ENCODE measurements around the gene SUSD2. TPM values are rescaled to one million over a fixed set of nuclear protein-coding genes. Genes with fewer than 3 reads are reported as not detected.

SUSD2 gene
- total and polyA plus RNA-seq, 2 donors (not counting 1 experiment from before 2014, with no cell fraction given): 10.6 to 11.9 TPM

DNA sequence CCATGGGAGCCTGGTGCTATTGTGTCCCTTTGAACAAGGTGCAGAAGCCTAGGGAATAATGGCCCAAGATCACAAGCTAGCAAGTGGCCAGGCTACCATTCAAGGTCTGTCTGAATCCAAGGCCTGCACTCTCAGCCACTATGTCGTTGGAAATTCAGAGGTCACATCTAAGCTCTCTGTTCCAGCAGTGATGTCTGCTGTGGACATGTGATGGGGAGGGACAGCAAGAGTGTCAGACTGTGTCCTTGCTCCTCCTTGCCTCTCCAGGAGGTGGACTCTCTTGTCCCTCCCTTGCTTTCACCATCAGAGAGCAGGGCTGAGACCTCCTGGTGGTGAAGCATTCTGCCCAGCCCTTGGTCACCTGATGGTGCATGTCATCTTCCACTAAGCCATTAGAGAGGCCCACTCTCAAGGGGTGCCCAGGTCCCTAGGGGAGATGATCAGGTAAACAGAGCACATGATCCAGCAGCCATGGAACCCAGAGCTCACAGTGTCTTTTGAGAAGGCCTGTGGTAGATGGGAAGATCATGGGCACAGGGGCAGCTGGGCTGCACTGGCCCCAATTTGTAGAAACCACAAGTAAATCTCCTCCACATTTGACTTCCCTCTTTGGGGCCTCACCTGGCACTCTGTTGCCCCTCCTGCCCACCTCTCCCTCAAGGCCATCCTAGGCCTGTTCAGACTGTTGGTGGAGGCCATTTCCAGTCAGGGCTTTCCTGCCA, 37.1 kb upstream of the SUSD2 start:
- TF ChIP-seq EZH2 (IDR thresholded peaks at IDR 0.05; ENCODE audit: low read length, missing control alignments): no peak
- TF ChIP-seq, protein P1, sequence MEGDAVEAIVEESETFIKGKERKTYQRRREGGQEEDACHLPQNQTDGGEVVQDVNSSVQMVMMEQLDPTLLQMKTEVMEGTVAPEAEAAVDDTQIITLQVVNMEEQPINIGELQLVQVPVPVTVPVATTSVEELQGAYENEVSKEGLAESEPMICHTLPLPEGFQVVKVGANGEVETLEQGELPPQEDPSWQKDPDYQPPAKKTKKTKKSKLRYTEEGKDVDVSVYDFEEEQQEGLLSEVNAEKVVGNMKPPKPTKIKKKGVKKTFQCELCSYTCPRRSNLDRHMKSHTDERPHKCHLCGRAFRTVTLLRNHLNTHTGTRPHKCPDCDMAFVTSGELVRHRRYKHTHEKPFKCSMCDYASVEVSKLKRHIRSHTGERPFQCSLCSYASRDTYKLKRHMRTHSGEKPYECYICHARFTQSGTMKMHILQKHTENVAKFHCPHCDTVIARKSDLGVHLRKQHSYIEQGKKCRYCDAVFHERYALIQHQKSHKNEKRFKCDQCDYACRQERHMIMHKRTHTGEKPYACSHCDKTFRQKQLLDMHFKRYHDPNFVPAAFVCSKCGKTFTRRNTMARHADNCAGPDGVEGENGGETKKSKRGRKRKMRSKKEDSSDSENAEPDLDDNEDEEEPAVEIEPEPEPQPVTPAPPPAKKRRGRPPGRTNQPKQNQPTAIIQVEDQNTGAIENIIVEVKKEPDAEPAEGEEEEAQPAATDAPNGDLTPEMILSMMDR (conservative IDR thresholded peaks at IDR 0.05 in 1 of 2, IDR thresholded peaks at IDR 0.05 in 1 of 2; ENCODE audit: low read depth in 1 of 2, low read length in 2 of 2): no peak
- H2AFZ ChIP-seq (ENCODE audit: low read length): no peak overlapping the region
- H3K4me3 ChIP-seq (replicated peaks in 1 of 4; ENCODE audit: control extremely low read depth in 1 of 4, insufficient read depth in 1 of 4, low read depth in 3 of 4, low read length in 4 of 4): no peak overlapping the region
- no peaks in the 10 kb centered on the region for H3K79me2 ChIP-seq (ENCODE audit: control insufficient read depth, insufficient read depth, low read length)
- H3K4me2 ChIP-seq (ENCODE audit: extremely low read depth, insufficient read depth, low read length): no peak overlapping the region
- no peak for DNase-seq (ENCODE audit: low read depth in 2 of 2)
- peaks cover 50% of the 10 kb centered on the region for H3K4me1 ChIP-seq (ENCODE audit: control insufficient read depth, extremely low read depth, insufficient read depth, low read length)
- no peaks in the 10 kb centered on the region for H3K36me3 ChIP-seq (ENCODE audit: control insufficient read depth, insufficient read depth, low read length)
- H4K20me1 ChIP-seq (ENCODE audit: control insufficient read depth, extremely low read depth, insufficient read depth, low read length): no peaks in the 10 kb centered on the region
- H3K27ac ChIP-seq (ENCODE audit: insufficient read depth, low read length): no peak overlapping the region
- no peak overlapping the region for H3K9ac ChIP-seq (ENCODE audit: insufficient read depth, low read length)
- no peaks in the 10 kb centered on the region for H3K9me3 ChIP-seq (ENCODE audit: control insufficient read depth, insufficient read depth, low read depth, low read length)
- no peaks in the 10 kb centered on the region for H3K27me3 ChIP-seq (ENCODE audit: control insufficient read depth, insufficient read depth, low read length)

DNA sequence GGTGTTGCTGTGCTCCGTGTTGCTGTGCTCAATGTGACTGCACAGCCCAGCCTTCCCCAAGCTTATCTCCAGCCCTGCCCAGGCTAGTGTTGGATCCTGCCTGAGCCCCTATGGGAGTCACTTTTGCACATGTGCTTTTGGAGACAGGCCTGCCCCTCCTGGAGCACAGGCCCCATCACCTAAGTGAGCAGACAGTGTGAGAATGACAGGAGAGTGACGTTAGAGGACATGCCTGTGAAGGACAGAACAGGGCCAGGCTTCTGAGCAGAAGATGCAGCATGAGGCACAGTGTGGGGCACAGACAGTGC, 36.6 kb upstream of the SUSD2 start:
- Histone ChIP-seq H3K9ac (ENCODE audit: insufficient read depth, low read length) (no peak overlapping the region), H3K27me3 (ENCODE audit: control insufficient read depth, insufficient read depth, low read length) (no peaks in the 10 kb centered on the region), H3K79me2 (ENCODE audit: control insufficient read depth, insufficient read depth, low read length) (no peaks in the 10 kb centered on the region), H2AFZ (ENCODE audit: low read length) (no peak overlapping the region), H3K4me2 (ENCODE audit: extremely low read depth, insufficient read depth, low read length) (no peak overlapping the region), H3K4me3 (replicated peaks in 1 of 4; ENCODE audit: control extremely low read depth in 1 of 4, insufficient read depth in 1 of 4, low read depth in 3 of 4, low read length in 4 of 4) (no peak overlapping the region), H3K4me1 (ENCODE audit: control insufficient read depth, extremely low read depth, insufficient read depth, low read length) (peaks cover 50% of the 10 kb centered on the region), H3K36me3 (ENCODE audit: control insufficient read depth, insufficient read depth, low read length) (no peaks in the 10 kb centered on the region), H3K9me3 (ENCODE audit: control insufficient read depth, insufficient read depth, low read depth, low read length) (no peaks in the 10 kb centered on the region), H4K20me1 (ENCODE audit: control insufficient read depth, extremely low read depth, insufficient read depth, low read length) (no peaks in the 10 kb centered on the region), H3K27ac (ENCODE audit: insufficient read depth, low read length) (no peak overlapping the region)
- DNase-seq (ENCODE audit: low read depth in 2 of 2): no peak
- TF ChIP-seq, protein P1 (conservative IDR thresholded peaks at IDR 0.05 in 1 of 2, IDR thresholded peaks at IDR 0.05 in 1 of 2; ENCODE audit: low read depth in 1 of 2, low read length in 2 of 2): no peak
- TF ChIP-seq EZH2 (IDR thresholded peaks at IDR 0.05; ENCODE audit: low read length, missing control alignments): no peak

DNA sequence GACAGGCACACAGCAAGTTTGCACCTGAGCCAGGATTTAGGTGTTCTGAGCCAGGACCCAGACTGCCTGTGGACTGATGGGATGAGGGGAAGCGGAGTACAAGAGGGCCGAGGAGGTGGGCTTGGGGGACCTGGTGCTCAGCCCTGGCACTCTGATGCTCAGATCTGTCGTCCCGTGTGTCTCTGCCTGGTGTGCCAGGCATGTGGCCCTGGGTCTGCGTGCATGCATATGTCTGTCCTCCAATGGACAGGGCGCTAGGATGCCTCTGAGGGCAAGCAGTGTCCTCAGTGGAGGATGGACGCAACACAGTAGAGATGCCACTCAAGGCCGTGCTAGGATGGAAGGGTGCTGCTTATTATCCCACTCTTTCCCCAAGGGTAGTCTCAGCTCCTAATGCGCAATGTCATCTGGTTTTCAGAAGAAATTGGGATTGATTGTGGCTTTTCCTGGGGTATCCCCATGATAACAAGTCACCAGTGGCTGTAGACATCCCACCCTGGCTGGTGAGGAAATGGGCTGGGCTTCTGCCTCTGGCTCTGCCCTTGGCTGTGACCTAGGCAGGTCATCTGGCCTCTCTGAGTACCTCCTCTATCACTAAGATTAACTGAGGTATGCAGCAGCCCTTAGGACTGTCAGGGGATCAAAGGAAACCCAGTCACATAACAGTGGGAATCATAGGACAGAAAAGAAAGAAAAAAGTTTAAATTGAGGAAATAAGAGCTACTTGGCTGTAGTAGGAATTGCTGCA, 35.7 kb upstream of the SUSD2 start:
- Histone ChIP-seq H3K36me3 (ENCODE audit: control insufficient read depth, insufficient read depth, low read length) (no peaks in the 10 kb centered on the region), H3K4me2 (ENCODE audit: extremely low read depth, insufficient read depth, low read length) (peak overlapping the region; percentile 70), H3K9me3 (ENCODE audit: control insufficient read depth, insufficient read depth, low read depth, low read length) (no peaks in the 10 kb centered on the region), H3K27ac (ENCODE audit: insufficient read depth, low read length) (peak overlapping the region; percentile 70), H3K4me1 (ENCODE audit: control insufficient read depth, extremely low read depth, insufficient read depth, low read length) (peaks cover 49% of the 10 kb centered on the region), H4K20me1 (ENCODE audit: control insufficient read depth, extremely low read depth, insufficient read depth, low read length) (no peaks in the 10 kb centered on the region), H3K27me3 (ENCODE audit: control insufficient read depth, insufficient read depth, low read length) (no peaks in the 10 kb centered on the region), H3K79me2 (ENCODE audit: control insufficient read depth, insufficient read depth, low read length) (no peaks in the 10 kb centered on the region), H2AFZ (ENCODE audit: low read length) (no peak overlapping the region), H3K9ac (ENCODE audit: insufficient read depth, low read length) (no peak overlapping the region), H3K4me3 (replicated peaks in 1 of 4; ENCODE audit: control extremely low read depth in 1 of 4, insufficient read depth in 1 of 4, low read depth in 3 of 4, low read length in 4 of 4) (no peak overlapping the region)
- TF ChIP-seq, protein P1 (conservative IDR thresholded peaks at IDR 0.05 in 1 of 2, IDR thresholded peaks at IDR 0.05 in 1 of 2; ENCODE audit: low read depth in 1 of 2, low read length in 2 of 2): no peak
- no peak for TF ChIP-seq EZH2 (IDR thresholded peaks at IDR 0.05; ENCODE audit: low read length, missing control alignments)
- no peak for DNase-seq (ENCODE audit: low read depth in 2 of 2)
